Astrocyte (in vitro differentiated cells and primary cell): Measurements from ENCODE around the gene MROH8.

Source experiments
- EZH2 ChIP-seq: IDR thresholded peaks from 2 replicates; pipeline ENCODE4 v1.6.1; 2012; ENCODE audit warnings: mild to moderate bottlenecking, low read length, inconsistent platforms; ENCODE audit not compliant: insufficient read depth
- TF ChIP-seq, protein P1 (sequence below): IDR thresholded peaks from 2 replicates; pipeline ENCODE4 v1.5.1; 2011; ENCODE audit warnings: low read depth, mild to moderate bottlenecking, inconsistent platforms, low read length, moderate library complexity; ENCODE audit not compliant: insufficient read depth

DNA sequence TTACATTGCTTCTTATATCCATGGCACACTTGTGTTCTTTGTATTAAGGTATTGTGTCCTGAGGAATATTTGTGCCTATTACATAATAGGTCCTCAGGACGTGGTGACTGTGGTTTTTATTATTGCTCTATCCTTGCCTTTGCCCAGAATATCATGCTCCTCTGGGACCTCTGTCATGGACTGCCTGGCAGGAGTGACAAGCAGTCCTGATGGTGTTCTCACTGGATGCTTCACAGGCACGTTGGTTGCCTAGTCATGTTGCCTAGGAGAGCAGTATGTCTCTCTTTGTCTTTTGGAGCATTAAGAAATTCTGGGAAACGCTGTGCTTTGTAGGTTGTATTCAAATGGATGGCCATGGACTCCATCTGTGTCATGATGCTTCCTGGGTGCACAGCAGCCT is 24.7 kb upstream of the MROH8 start:
- TF ChIP-seq, protein P1, sequence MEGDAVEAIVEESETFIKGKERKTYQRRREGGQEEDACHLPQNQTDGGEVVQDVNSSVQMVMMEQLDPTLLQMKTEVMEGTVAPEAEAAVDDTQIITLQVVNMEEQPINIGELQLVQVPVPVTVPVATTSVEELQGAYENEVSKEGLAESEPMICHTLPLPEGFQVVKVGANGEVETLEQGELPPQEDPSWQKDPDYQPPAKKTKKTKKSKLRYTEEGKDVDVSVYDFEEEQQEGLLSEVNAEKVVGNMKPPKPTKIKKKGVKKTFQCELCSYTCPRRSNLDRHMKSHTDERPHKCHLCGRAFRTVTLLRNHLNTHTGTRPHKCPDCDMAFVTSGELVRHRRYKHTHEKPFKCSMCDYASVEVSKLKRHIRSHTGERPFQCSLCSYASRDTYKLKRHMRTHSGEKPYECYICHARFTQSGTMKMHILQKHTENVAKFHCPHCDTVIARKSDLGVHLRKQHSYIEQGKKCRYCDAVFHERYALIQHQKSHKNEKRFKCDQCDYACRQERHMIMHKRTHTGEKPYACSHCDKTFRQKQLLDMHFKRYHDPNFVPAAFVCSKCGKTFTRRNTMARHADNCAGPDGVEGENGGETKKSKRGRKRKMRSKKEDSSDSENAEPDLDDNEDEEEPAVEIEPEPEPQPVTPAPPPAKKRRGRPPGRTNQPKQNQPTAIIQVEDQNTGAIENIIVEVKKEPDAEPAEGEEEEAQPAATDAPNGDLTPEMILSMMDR: no peak
- no peak for TF ChIP-seq EZH2
